ENCODE data around the gene GALNTL6.
"Not testable (repeated sequence)": the region's sequence is repeated elsewhere in the genome, so short reads cannot be mapped to it uniquely, and the experiment has no call there.

Gene GALNTL6

DNA sequence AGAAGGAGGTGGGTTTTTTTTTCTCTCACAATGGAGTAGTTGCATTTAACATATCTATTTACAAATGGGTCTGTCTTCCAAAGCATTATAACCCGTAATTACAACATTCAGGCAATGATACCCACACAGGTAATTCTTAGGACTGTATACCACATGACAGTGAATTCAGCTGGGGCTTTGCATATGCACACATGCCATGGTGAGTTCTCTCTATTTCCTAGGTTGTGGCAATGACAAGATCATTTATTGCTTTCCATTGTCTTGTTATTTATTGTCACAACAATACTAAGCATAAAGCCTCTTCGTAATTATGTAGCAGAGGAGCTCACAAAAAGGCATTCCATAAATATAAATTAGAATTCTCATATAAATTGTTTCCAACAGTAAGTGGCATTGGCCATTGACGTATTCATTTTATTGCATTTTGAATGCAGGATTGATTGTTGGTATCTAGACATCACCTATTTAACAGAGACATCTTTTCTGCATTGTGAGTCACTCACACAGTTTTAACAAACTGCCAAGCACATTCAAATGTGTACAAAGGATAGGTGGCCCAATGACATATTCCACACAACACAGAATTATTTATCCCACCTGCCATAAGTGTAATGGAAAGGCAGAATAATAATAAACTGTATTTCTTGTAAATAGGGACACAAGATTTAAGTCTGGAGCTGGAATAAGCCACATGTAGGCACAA is 964.7 kb downstream of the GALNTL6 start:
- no peak for DNase-seq

DNA sequence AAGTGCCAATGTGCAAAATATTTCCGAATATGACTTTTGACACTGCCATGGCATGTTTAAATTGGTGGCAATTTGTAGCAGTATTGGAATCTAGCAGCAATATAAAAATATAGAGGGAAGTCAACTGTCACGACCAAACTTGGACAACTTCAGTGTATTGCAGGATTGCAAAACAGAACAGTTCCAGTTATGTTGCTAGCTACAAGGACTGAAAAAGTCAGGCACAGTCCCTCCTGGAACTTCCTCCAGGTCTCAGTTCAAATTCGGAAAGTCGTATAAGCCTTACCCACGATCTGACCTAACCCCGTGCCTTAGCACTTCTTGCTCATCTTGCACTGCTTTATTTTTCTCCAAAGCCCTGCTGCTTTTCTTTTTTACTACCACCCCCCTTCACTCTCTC is 965.4 kb downstream of the GALNTL6 start:
- no peak for DNase-seq

DNA sequence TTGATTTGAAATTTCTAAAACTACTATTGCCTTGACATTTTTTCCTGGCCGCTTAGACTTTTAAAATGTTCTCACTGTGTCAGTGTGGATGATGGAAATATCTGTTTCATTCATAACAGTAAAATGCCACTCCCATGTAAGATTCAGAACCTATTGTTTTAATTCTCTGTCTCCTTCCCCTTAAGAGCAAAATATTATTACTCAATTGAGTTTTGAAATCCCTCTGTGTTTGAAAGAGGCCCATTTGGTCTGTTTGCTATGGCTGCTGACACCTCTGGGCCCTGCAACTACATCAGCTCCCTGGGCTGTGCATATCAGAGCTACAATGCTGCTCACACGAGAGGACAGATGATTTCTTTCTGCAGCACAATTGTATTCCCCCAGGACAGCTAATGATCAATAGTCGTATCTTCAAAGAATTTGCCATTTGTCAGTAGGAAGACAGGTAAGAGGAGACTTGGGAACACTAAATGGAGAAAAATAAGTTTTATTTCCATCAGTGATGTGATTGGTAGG is 967.4 kb downstream of the GALNTL6 start:
- DNase-seq, result no peak

DNA sequence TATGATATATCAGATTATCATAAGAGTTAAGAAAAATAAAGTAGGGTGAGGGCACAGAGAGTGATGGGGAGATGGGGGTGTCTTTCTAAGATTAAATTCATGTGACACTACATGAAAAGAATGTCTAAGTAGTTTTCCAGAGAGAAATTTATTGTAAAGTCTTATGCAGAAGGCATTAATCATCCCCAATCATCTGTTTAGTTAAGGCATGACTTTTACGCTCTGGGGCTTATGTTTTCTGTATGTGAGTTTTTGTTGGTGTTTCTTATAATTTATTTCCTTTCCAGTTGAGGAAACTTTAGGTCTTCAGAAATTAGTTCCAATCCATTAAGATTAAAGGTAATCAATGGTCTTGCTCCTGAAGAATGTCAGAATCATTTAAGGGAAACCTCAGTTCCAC is 972.4 kb downstream of the GALNTL6 start:
- no peak for DNase-seq

DNA sequence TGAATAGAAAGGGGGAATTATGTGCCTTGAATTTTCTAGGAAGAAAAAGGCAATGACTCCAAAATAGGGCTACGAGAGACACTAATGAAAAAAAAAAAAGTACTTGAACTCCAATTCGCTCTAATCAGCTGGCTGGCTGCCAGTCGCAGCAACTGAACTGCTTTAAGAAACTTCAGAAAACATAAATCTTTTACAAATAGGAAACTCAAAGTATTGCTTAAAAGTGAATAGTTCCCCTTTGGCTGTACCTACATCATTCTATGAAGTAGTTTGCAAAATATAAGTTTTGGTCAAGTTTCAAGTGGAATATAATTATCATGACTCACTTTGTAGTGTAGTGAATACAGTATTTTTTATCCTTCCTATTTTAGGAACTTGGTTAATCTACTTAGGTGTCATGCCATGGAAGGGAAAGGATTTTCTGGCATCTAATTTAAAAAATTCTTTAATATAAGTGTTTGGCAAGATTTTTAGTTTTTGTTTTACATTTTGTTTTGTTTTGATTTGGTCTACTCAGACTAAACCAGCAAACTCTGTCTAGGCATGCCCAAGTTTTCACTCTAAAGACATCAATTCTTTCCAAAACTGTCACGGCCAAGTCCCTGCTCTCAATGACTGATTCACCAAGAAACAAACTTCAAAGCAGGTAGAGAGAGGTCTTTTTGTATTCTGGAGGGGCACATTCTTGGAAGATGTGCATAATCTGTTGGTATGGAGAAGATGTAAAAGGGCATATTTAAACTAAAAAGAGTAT is 973.0 kb downstream of the GALNTL6 start:
- no peak for DNase-seq

DNA sequence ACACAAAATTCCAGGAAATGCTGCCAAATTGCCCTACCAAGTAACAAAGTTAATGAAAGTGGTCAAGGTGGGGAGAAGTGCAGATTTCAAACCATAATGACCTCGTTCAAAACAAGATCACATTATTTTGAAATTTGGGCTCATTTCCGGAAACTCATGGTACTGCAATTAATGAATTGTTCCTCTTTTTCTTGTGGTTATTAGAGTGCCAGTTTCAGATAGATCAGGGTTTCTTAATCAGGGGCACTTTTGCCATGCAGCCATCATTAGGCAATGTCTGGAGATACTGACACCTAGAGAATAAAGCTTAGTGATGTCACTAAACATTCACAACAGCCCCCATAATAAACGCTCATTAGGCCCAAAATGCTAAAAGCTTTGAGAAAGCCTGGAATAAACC is 973.9 kb downstream of the GALNTL6 start:
- no peak for DNase-seq

DNA sequence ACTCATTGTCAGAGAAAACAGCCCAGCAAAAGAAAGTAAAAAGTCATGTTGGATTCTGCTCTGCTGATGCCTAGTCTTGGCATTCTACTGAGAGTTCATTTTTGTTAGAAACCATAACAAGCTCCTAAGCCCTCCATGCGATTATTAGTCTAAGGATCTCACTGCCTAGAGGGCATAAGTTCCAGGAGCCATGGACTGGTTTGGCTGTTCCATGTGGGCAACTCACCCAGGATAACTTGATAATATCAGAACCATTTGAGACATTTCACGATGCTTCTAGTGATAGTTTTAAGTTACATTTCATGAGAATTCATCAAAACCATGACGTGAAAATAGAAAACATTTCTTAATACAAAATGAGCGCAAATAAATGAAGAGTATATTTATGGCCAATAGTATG is 978.6 kb downstream of the GALNTL6 start:
- DNase-seq, result no peak

DNA sequence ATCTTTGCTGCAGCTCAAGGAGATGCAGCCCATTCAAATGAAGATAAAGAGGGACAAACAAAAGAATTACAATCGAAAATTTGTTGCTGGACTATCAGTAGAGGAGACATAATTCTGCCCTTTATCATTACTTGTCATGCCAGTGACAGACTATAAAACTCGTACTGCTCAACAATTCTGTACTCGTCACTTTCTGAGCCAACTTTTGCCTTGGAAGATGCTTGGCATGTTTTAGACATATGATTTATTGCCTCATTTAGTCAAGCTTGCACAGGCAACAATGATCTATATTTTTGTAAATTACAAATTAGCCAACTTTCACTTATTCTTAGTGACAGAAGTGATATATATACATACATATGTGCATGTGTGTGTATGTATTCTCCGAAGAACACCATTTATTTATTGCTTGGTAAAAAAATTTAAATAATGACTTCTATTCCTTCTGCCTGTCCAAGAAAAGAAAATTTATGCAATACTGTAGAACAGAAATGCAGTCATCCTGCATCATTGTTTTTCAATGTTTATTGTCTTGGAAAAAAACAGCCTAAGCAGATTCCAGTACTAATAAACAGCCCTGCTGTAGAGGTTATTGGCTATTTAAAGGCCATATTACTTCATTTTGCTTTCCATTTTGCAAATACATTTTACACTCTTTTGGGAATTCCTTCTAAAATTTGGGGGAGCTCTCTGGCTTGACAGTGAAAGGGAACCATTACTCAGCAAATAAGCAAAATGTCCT is 980.5 kb downstream of the GALNTL6 start:
- DNase-seq, result no peak

DNA sequence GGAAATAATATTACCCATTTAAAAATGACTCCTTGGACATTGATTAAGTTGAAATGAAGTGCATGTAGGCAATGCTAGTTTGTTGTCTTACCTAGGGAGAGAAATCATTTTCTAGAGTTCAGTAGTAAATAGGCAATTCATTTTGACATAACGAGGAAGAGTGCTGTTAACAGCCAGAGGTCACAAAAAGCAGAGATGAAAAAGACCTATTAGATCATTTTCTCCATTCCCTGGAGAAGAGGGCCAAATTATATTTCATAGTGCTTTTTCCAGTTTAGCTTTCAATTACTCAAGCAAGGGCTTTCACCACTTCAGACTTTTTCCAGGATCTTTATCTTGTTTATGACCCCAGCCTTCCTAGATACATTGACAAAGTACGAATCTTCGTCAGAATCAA is 981.1 kb downstream of the GALNTL6 start:
- no peak for DNase-seq

DNA sequence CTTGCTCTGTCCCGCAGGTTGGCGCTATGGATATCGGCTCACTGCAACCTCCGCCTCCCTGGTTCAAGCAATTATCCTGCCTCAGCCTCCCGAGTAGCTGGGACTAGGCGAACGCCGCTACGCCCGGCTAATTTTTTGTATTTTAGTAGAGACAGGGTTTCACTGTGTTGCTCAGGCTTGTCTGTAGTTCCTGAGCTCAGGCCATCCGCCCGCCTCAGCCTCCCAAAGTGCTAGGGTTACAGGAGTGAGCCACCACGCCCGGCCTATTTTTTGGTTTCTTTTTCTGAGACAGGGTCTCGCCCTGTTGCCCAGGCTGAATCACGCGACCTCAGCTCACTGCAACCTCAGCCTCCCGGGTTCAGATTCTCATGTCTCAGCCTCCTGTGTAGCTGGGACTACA is 984.1 kb downstream of the GALNTL6 start:
- not testable (repeated sequence) for DNase-seq

DNA sequence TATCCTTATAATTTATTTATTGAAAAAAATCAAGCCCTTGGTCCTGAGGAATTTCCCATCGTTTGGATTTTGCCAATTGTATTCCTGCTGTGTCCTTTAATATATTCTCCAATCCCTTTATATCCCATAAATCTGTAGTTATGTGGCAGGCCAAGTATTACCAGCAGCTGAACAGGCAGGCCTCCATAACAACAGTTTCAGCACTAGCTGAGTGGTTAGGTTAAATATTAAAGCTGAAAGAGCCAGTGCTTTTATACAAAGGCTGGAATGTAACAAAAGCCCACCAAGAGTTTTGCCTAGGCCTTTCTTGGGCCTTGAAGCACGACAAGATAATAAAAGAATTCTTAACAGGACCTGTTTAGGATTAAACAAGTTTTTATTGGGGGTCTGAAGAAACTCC is 988.8 kb downstream of the GALNTL6 start:
- no peak for DNase-seq

DNA sequence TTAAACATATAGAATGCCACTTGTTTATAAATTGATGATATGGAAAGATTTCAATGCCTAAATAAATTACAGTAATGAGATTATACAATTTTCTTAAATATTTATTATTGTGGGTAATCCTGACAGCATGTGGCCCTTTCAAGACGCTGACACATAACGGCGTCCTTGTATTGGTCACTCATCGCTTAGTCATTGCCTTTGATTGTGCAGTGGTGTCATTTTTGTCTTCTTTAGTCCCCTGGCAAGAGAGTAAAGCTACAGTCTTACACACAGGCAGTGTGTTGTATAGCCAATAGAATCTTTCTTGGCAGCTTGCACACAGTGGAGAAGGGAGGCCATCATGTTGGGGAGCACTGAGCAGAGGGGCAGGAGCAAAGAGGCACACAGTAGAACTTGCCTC is 993.6 kb downstream of the GALNTL6 start:
- no peak for DNase-seq

DNA sequence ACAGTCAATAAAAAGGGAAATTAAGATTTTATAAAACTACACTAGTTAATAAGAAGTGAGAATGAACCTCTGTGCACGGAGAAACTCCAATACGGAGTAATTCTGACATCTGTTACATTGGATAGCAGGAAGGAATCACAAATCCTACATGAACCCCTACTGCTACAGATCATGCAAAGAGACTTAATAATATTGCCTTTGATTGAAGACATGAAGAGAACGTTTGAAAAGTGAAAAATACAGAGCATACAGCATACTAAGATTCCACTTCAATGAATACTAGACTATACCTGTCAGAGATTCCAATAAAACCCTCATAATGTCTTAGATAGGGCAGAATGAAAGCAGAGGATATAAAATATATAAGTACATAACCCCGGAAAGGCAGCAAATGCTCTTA is 995.0 kb downstream of the GALNTL6 start:
- DNase-seq, result no peak

DNA sequence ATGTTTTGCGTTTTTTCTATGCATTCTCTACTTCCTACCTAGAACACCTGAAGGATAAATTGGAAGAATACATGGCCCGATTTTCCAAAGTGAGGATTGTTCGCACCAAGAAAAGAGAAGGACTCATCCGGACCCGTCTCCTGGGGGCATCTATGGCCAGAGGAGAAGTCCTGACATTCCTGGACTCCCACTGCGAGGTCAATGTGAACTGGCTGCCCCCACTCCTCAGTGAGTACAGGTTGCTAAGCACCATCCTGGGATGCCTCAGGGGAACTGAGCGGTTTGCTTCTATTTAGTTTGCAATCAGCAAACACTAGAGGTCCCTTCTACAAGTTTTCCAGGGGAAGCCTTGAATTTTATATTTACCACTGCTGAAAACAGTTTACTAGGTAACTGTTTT is 996.1 kb downstream of the GALNTL6 start:
- no peak for DNase-seq

DNA sequence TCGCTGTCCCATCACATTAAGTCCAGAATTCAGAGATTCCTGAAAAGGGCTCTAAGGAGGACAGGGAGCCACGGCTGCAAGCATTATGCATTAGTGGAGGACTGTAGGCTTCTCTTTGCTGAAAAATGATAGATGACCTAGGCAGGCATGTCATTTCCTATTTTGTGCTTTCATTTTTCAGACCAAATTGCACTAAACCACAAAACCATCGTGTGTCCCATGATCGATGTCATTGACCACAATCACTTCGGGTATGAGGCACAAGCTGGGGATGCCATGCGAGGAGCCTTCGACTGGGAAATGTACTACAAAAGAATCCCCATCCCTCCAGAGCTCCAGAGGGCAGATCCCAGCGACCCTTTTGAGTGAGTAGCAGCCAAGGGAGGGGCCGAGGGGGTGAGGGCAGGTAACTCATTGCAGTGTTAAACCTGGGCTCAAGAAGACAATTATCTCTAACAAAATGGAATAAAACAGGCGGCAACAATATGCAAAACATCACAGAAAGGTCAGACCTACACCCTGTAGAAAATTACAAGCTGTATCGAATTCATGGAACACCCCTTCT is 1000.2 kb downstream of the GALNTL6 start:
- peak; percentile 4 for DNase-seq

DNA sequence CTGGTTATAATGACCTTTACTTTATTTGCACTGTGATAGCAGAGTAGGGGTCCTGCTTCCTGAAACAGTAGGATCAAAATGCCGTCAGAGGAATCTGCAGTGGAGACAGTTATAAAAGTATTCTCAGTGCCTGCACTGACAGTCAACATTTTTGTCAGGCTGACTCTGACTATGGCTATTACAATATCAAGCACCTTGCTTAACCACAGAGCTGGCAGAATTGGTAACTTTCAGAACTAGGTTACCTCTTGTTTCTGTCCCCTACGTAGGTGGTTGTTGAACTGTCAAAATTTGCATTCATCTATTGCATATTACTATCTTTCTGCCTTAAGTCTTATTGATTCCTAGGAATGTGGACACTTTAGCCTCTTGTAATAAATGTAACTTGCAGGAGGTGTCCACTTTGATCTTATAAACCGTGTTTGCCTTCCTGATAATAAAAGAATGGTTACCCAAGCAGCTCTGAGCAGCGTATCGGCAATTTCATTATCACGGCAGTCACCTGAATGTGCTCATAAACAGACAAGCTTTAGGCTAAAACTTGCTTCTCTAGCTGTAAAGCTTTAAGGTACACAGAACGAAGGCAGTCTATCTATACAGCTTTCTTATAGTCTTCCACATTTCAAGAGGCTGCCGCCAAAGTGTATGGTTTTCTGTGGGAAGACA is 1002.4 kb downstream of the GALNTL6 start:
- DNase-seq, result no peak

DNA sequence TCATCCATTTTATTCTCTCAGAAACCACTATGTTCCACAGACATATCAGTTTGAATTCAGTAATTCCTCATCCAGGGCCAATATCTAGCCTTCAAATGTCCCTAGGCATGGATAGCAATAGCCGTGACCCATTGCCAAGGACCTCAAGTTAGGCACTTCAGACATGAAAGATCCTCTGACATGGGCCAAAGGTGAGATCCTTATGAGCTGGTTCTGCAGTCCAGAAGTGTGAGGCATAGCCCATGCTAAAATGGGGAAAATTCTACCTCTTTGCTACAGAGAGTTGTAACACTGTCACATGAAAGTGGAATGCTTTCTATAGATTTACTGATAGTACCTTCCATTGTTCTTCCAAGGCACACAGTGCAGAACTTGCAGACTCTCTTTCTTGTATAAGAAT is 1005.7 kb downstream of the GALNTL6 start:
- no peak for DNase-seq

DNA sequence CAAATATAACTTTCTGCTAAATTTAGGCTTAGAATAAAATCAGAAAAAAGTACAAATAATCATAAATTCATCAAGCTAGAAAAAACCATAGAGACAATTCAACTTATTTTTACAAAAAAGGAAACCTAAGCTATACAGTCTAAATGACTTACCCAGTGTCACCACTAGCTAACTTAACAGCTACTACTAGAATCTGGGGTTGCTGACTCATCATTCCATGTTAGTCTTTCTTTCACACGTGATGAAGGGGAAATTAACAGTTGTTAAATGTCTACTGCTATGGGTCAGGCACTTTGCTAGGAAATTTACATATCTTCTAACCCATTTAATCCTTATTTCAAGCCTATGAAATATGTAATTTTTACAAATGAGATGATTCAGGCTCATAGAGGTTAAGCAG is 1006.1 kb downstream of the GALNTL6 start:
- no peak for DNase-seq

DNA sequence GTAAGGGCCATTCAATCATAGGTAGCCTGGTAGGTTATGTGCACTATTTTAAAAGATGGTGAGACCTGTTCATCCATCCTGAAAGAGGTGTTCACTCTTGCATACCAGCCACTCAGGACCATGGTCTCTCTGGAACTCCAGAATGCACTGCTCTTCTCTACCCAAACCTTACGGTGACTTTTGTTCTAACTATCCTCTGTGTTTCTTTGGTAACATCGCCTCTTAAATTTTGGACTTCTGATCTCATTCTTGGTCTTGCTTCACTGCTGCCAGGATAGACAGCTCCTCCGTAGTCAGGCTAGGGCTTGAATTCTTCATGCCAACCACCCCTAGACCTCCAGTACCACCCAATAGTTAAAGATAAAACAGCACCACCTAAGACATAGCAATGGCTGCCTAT is 1009.1 kb downstream of the GALNTL6 start:
- no peak for DNase-seq

DNA sequence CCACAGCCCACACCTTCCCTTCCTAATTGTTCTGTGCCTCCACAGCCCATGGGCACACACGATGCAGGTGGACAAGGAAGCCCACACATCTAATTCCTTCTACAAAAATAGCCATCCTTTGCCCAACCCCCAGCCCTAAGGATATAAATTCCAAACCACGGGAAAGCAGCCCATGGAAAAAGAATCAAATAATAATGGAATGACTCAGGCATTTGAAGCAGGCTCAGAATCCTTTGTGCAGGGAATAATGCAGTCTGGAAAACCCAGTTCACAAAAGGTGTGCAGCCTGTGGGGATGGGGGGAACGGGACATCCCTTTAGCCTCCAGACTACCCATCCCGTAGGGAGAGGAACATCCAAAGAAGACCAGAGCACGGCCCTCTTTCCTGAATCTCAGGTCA is 1013.1 kb downstream of the GALNTL6 start:
- no peak for DNase-seq

DNA sequence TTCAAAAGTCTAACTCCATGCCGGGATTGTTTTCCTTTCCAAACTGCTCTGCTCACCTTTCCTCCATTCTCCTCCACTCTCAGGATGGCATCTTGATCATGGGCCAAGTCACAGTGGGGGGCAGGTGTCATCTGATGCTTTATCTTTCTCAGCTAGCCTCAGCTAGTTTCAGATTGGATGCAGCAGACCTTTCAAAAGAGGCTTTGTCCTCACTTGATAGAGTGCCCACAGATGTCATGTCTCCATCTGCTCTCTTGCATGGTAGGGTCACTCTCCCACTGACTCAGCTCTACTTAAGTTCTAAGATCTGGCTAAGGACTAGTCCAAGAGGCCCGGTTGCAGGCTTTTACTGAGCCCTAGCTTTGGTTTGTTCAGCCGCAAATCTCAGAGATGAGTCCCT is 1013.7 kb downstream of the GALNTL6 start:
- DNase-seq, result no peak

DNA sequence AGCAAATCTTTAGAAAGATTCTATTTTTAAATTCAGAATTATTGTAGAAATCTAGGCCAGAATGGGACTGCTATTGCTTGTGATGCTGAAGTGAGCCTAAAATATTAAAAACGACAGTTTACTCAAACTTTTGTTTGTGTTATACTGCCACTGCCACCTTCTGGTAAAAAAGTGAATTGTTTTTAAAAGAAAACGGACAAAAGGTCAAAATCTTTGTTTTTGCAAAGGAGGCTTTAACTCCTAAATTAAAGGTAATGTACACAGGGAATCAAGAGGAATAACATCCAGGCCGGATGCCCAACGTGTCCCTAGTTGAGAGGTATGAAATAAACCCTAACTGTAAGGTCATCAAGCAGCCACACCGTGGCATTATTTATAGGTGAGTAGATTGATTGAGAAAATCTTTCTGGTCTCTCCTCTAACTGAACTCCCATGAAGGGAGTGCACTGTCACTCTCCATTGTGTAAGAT is 1017.1 kb downstream of the GALNTL6 start:
- no peak for DNase-seq

DNA sequence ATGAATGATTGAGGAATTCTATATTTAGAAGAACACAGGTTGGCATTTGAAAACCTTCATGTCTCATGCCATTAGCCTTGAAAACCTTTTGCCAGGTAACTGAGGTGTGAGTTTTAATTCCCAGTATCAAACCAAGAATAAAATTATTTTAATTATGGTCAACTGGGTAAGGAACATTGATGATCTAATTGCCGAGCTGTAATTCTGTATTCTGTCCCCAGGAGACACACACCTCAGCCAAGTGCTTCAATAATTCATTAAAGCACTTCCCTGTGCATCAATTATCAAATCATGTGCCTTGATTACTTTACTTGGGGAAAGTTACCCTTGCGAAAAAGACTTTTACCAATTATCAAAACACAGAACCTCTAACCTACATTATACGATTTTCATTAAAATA is 1023.5 kb downstream of the GALNTL6 start:
- DNase-seq, result no peak

Data from activated CD4-positive, alpha-beta T cell treated with anti-CD3 and anti-CD28 coated beads, Interleukin-2, amount 50 U/mL, for 16 hours (primary cell).